ENCODE results near the gene TMEM150C. TPM values are rescaled to one million over a fixed set of nuclear protein-coding genes. Genes with fewer than 3 reads are reported as not detected.

TMEM150C gene
- total RNA-seq = 5.6 and 5.9 TPM in 2 replicates

GRCh38 chr4:82561786-82562563 lies at the start of gene TMEM150C:
Gene TMEM150C, minus strand, starts transcription at chr4:82561988. Its CDS starts 57,331 bp downstream, at chr4:82504657.

Other genes starting within 250 kb of the TMEM150C start
- gene HNRNPD, start 188.0 kb downstream of the TMEM150C start, total RNA-seq = 25.5 and 37.1 TPM in 2 replicates
- 107 and 211 TPM in 2 replicates for gene HNRNPDL, start 131.5 kb downstream of the TMEM150C start, total RNA-seq
- gene ENOPH1, start 131.4 kb downstream of the TMEM150C start, total RNA-seq = 39.5 and 43.9 TPM in 2 replicates
- gene SCD5, start 236.8 kb upstream of the TMEM150C start, total RNA-seq = 59.1 and 59.9 TPM in 2 replicates